Heart left ventricle (tissue), 13 donors: ENCODE measurements around the gene TTC16.

Experiments used
- CTCF ChIP-seq, 12 donors: fragments of 200-600 bp; sonication (generic) in 4 of 12; IDR thresholded peaks; one replicate each; pipeline versions ENCODE4 v1.5.0 to v1.8.0; 2018 to 2022; ENCODE audit warnings: antibody characterized with exemption in 12 of 12, mild to moderate bottlenecking in 5 of 12
- POLR2A ChIP-seq, 2 donors: fragments of 450-650 bp; IDR thresholded peaks; one replicate each; pipeline ENCODE4 v1.6.1; 2017; ENCODE audit warnings: antibody characterized with exemption in 2 of 2, mild to moderate bottlenecking in 2 of 2, moderate library complexity in 2 of 2
- donor health status: ischemic (EF 13 %, LVEDD 7.1; RV severe dilation, severe dysfunction).
- donor health status: DM: no; HTN: yes; CAD: no.
- donor health status: DM: no; HTN: no; CAD: no.
- donor health status: ischemic (EF 25% LVEDD 6.9; RV normal size, moderate dysfunction).
- donor health status: ischemic (EF 25% LVEDD 5.7; RV mildly dilated, moderate dysfunction).
- donor health status: ischemic (EF 35%, LVEDD 5.7; RV mildly dilated, moderate dysfunction).
- donor health status: nonischemic (EF 11% LVEDD 7.7; RV severe dilation, severe dysfunction).
- donor health status: DM: yes; HTN: yes; CAD: no.
- donor health status: PGD.
- donor health status: ischemic (EF 29% LVEDD 5.4; RV normal size, mild dysfunction).
- donor health status: nonischemic (EF 23%, LVEDD 6.1; RV moderate dilation, normal function).

GRCh38 chr9:127749090-127749787, 33.4 kb downstream of the TTC16 start:
- TF ChIP-seq POLR2A (IDR thresholded peaks at IDR 0.05), result no peak
- no peak for TF ChIP-seq CTCF (IDR thresholded peaks at IDR 0.05)
